Measurements from ENCODE around the gene RNF214. TPM values are rescaled to one million over a fixed set of nuclear protein-coding genes. Genes with fewer than 3 reads are reported as not detected.

The RNF214 gene
- total and polyA plus RNA-seq, 2 donors (not counting 1 experiment from before 2014, with no cell fraction given): 16.0 to 36.1 TPM

DNA sequence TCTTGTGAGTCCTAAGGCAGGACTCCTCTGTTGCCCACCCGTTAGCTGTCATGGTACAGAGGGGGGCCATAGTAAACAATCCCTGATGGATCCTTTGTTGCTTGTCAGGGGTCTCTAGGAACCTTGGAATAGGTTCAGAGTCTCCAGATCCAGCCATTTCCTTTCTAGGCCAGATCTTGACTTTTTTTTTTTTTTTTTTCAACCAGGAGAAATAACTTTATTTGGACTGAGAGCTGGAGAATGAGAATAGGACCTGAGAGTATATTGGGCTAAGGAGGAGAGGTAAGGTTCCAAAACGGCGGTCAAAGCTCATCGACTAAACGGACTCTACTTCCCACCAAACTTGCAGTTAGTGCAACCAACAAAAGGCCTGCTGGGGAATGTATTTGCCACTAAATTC, 102.9 kb downstream of the RNF214 start:
- ATAC-seq (ENCODE audit: low read depth) (no peak), DNase-seq (no peak)
- H3K9ac ChIP-seq (ENCODE audit: low read length): no peak overlapping the region
- no peaks in the 10 kb centered on the region for H3K9me3 Mint-ChIP-seq (ENCODE audit: insufficient read depth)
- CTCF ChIA-PET: interaction anchor here (0.7 kb wide), 1 partner anchor 8 kb away, joined by 4 read pairs; no protein-coding TSS in a partner anchor
- POLR2A ChIA-PET: no interaction called here
- no peak overlapping the region for H3K4me3 Mint-ChIP-seq
- H3K4me1 Mint-ChIP-seq: peaks cover 2% of the 10 kb centered on the region
- H3K4me1 ChIP-seq (ENCODE audit: control insufficient read depth in 2 of 2, insufficient read depth in 2 of 2, low read length in 2 of 2): no peaks in the 10 kb centered on the region
- no peak for TF ChIP-seq EZH2 (IDR thresholded peaks at IDR 0.05; ENCODE audit: borderline replicate concordance, insufficient read depth, low read depth, low read length, poor library complexity, severe bottlenecking)
- TF ChIP-seq, protein P1, sequence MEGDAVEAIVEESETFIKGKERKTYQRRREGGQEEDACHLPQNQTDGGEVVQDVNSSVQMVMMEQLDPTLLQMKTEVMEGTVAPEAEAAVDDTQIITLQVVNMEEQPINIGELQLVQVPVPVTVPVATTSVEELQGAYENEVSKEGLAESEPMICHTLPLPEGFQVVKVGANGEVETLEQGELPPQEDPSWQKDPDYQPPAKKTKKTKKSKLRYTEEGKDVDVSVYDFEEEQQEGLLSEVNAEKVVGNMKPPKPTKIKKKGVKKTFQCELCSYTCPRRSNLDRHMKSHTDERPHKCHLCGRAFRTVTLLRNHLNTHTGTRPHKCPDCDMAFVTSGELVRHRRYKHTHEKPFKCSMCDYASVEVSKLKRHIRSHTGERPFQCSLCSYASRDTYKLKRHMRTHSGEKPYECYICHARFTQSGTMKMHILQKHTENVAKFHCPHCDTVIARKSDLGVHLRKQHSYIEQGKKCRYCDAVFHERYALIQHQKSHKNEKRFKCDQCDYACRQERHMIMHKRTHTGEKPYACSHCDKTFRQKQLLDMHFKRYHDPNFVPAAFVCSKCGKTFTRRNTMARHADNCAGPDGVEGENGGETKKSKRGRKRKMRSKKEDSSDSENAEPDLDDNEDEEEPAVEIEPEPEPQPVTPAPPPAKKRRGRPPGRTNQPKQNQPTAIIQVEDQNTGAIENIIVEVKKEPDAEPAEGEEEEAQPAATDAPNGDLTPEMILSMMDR (IDR thresholded peaks at IDR 0.05): no peak
- H3K27ac Mint-ChIP-seq: no peak overlapping the region
- H3K79me2 ChIP-seq (ENCODE audit: control insufficient read depth, insufficient read depth, low read length): peaks cover 12% of the 10 kb centered on the region
- H3K27ac ChIP-seq (ENCODE audit: low read length in 2 of 2): no peak overlapping the region
- no peaks in the 10 kb centered on the region for H3K27me3 ChIP-seq (replicated peaks in 1 of 4; ENCODE audit: control extremely low read depth in 1 of 4, control insufficient read depth in 3 of 4, insufficient read depth in 4 of 4, low read length in 3 of 4)
- no peaks in the 10 kb centered on the region for H3K9me3 ChIP-seq (ENCODE audit: control extremely low read depth in 1 of 3, control insufficient read depth in 2 of 3, insufficient read depth in 1 of 3, low read length in 2 of 3)
- WGBS (ENCODE audit: insufficient coverage): 100% methylated on average over 1 of the region's 5 CpGs
- intact Hi-C loops (cut with micrococcal nuclease): no loop called here
- H3K4me2 ChIP-seq (replicated peaks; ENCODE audit: low read depth, low read length, poor library complexity, severe bottlenecking): no peak overlapping the region
- H3K36me3 ChIP-seq (replicated peaks in 1 of 2; ENCODE audit: control extremely low read depth in 1 of 2, control insufficient read depth in 1 of 2, extremely low read depth in 1 of 2, insufficient read depth in 2 of 2, low read length in 1 of 2): peaks cover 3 to 12% of the 10 kb centered on the region in 2 experiments
- H2AFZ ChIP-seq (ENCODE audit: insufficient read depth, low read depth, low read length, poor library complexity, severe bottlenecking): no peak overlapping the region
- no peaks in the 10 kb centered on the region for H4K20me1 ChIP-seq (ENCODE audit: control insufficient read depth, insufficient read depth, low read length, poor library complexity, severe bottlenecking)
- no peaks in the 10 kb centered on the region for H3K27me3 Mint-ChIP-seq
- no peak overlapping the region for H3K4me3 ChIP-seq (ENCODE audit: control extremely low read depth in 1 of 5, extremely low read depth in 1 of 5, insufficient read depth in 1 of 5, low read depth in 2 of 5, low read length in 4 of 5)

Small RNA genes within 50 kb of the gene (small RNA-seq; reads per million reads assigned to genes)
- gene RF00564 (ENCODE audit: insufficient read length, low read depth, low replicate concordance): not detected

Other genes with a start within 250 kb of the RNF214 start
- 180 and 196 TPM in 2 replicates for gene SIK3, start 134.2 kb upstream of the RNF214 start, total RNA-seq
- gene SIK3, start 134.2 kb upstream of the RNF214 start, polyA plus RNA-seq: 36.5 and 59.0 TPM in 2 replicates
- gene PAFAH1B2, start 88.4 kb upstream of the RNF214 start, total RNA-seq: 98.1 and 103 TPM in 2 replicates
- 10.7 and 14.8 TPM in 2 replicates for gene PAFAH1B2, start 88.4 kb upstream of the RNF214 start, polyA plus RNA-seq
- 241 and 245 TPM in 2 replicates for gene SIDT2, start 53.9 kb upstream of the RNF214 start, total RNA-seq
- 78.9 and 291 TPM in 2 replicates for gene SIDT2, start 53.9 kb upstream of the RNF214 start, polyA plus RNA-seq
- 51.8 and 55.7 TPM in 2 replicates for gene TAGLN, start 33.3 kb upstream of the RNF214 start, total RNA-seq
- gene TAGLN, start 33.3 kb upstream of the RNF214 start, polyA plus RNA-seq: 17.9 and 103 TPM in 2 replicates
- gene PCSK7, start 598 bp upstream of the RNF214 start, total RNA-seq: 283 and 294 TPM in 2 replicates
- gene PCSK7, start 598 bp upstream of the RNF214 start, polyA plus RNA-seq: 203 and 221 TPM in 2 replicates
- 11.2 and 13.9 TPM in 2 replicates for gene BACE1-AS, start 58.7 kb downstream of the RNF214 start, total RNA-seq
- 3.3 and 3.5 TPM in 2 replicates for gene BACE1-AS, start 58.7 kb downstream of the RNF214 start, polyA plus RNA-seq
- not detected in 2 replicates for gene BACE1, start 83.6 kb downstream of the RNF214 start, total RNA-seq
- 0.06 and 0.07 TPM in 2 replicates for gene BACE1, start 83.6 kb downstream of the RNF214 start, polyA plus RNA-seq
- 48.7 and 54.8 TPM in 2 replicates for gene CEP164, start 95.2 kb downstream of the RNF214 start, total RNA-seq
- 31.5 and 36.8 TPM in 2 replicates for gene CEP164, start 95.2 kb downstream of the RNF214 start, polyA plus RNA-seq